NCI-H1436 treated with DMSO at 0.1 percent for 48 hours (cell line): Measurements from ENCODE around the gene PACS1.
"Not testable (repeated sequence)": the region's sequence is repeated elsewhere in the genome, so short reads cannot be mapped to it uniquely, and the experiment has no call there.

Experiments
- DNase-seq: peaks from one replicate; lab custom pipeline; 2025; lab: John Stamatoyannopoulos, UW

PACS1 gene

DNA sequence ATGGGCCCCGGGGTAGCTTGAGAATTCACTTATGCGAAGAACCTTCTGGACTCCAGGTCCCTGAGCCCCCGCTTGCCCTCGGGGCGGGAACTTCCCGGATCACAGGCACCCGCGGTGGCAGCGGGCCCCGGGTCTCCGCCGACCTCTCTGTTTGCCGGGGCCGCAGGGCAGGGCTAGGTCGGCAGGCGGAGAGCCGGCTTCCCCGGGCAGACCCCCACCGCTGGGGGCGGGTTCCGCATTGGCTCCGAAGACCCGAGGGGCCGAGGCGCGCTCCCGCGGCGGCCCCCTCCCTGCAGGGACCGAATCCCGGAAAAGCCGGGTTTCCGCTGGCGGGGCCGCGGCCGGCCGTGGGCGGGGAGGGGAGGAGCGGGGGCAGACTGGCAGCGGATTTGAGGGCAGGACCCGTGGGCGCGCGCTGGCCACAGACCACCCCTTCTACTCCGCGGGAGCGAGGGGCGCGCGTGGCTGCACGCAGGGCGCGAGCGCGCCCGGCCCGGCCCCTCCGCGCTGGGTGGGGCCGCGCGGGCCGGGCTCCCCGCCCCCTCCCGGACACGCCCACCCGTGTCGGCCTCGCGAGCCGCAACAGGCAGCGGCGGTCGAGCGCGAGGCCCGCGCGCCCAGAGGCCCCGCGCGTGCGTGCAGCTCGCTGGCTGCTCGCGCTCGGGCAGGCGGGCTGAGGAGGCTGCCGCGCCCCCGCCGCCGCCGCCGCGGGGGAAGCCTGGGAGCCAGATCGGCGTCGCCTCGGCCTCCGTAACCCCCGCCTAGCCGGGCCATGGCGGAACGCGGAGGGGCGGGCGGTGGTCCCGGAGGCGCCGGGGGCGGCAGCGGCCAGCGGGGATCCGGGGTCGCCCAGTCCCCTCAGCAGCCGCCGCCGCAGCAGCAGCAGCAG is at the start of gene PACS1:
Gene PACS1, plus strand, starts transcription at position 558 of the 889 bp plus-strand sequence. Its CDS starts 215 bp downstream, at position 773.
- no peak for DNase-seq

DNA sequence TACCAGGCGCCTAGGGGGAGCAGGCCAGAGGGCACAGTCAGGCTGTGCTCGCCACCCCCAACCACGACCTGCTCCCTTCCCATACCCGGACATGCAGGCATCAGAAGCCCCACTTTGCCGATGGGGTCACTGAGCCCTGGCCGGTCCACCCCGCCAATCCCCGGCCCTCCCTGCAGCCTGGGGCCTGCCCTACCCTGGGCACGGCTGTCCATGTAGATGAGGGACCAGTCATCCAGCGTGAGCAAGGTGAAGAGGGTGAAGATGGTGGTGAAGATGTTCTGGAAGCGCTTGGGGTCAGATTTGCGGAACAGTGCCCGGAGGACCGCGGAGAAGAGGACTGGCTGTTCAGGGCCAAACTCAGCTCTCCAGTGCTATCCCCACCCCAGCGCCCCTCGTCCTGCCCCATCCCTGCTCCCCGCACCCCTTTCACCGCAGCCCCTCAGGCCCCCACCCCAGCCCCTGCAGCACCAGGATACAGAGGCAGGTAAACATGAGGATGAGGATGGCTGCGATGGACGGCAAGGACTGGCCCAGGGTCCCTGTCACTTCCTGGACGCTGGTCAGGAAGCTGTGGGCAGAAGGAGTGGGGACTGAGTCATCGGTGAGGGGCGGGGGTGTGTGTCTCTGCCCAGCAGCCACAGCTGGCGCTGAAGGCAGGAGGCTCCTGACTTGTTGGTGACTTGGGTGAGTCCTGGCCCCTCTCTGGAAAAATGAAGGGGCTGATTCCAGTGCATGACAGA is 49.3 kb upstream of the PACS1 start:
- DNase-seq: no peak

DNA sequence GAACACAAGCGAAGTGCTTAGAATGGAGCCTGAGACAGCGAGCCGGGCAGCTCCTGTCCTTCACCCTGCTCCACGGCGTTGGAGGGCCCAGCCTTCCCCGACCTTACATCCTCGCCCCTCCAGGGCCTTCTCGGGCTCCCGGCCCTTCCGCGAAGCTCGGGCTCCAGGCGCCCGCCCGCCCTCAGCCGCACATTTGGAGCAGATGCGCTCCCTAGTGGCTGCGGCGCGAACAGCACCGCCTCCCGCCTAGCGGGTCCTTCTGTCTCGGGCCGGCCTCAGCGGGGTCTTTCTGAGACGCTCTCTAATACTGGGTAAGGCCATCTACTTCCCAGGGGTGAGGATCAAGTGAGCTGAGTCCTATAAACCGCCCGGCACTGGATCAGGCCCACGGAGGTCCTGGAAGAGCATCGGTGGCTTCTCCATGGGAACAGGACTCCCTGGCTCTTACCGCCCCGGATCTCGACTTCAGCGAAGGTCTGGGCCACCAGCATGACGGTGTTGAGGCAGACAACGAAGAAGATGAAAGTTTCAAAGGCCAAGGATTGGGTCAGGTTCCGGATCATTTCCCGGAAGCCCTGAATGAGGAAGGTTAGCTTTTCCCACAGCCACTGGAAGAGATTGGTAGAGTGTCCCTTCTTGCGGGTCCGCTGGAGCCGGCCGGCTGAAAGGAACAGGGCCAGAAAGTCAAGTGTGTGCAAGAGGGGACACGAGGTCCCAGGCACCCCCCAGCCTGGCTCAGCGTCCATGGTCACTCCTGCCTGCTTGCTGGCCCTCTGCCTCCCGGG is 47.5 kb upstream of the PACS1 start:
- DNase-seq: no peak

DNA sequence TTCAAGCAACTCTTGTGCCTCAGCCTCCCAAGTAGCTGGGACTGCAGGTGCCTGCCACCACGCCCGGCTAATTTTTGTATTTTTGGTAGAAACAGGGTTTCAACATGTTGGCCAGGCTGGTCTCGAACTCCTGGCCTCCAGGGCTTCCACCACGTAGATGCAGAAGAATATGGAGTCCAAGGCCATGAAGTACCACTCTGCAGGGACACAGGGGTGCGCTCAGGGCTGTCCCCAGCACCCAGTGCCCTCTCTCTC is 47.0 kb upstream of the PACS1 start:
- DNase-seq: not testable (repeated sequence)

DNA sequence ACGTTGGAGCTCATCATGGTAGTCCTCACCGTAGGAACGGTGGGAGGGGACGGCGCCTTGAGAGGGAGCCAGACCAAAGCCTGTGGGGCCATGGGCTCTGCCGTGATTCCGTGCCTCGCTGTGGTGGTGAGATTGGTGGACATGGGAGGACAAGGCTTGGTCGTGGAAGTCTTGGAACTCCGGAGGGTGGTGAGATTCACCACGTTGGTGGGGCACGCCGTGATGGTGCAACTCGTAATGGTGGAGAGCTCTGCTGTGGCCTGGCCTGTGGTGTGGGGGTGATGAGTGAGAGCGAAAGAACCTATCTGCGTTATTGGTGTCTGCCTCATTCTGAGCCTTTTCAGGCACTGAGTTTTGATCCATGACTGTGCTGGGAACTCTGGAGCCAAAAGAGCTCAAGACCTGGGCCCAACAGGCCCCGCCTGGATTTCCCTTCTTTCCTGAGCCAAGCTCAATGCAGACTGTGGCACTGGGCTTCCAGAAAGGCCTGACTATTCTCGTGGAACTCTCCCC is 44.0 kb upstream of the PACS1 start, which contains the start of gene CATSPER1:
Gene CATSPER1, minus strand, starts transcription at position 463 of the 513 bp plus-strand sequence. Its CDS starts 100 bp downstream, at position 363.
- DNase-seq: no peak

DNA sequence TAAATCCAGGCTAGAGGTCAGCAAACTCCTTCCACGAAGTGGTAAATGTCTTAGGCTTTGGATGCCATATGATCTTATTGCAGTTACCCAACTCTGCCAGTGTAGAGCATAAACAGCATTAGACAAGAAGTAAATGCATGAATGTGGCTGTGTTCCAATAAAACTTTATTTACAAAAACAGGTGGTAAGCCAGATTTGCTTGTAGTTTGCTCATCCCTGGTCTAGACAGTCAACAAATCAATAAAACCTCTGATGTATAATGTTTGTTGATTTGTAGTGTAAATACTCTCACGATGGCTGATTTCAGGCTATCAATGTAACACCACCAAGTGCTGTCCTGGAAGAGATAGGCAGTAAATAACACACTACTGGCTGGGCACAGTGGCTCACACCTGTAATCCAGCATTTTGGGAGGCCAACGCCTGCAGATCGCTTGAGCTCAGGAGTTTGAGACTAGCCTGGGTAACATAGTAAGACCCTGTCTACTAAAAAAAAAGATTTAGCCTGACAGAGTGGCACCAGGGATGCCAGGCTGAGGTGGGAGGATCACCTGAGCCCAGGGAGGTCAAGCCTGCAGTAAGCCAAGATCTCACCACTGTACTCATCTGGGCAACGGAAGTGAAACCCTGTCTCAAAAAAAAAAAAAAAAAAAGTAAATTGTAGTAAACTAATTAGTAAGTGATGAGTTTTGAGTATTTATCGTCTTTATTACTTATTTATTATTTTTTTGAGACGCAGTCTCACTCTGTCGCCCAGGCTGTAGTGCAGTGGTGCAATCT is 36.9 kb upstream of the PACS1 start:
- DNase-seq: no peak

DNA sequence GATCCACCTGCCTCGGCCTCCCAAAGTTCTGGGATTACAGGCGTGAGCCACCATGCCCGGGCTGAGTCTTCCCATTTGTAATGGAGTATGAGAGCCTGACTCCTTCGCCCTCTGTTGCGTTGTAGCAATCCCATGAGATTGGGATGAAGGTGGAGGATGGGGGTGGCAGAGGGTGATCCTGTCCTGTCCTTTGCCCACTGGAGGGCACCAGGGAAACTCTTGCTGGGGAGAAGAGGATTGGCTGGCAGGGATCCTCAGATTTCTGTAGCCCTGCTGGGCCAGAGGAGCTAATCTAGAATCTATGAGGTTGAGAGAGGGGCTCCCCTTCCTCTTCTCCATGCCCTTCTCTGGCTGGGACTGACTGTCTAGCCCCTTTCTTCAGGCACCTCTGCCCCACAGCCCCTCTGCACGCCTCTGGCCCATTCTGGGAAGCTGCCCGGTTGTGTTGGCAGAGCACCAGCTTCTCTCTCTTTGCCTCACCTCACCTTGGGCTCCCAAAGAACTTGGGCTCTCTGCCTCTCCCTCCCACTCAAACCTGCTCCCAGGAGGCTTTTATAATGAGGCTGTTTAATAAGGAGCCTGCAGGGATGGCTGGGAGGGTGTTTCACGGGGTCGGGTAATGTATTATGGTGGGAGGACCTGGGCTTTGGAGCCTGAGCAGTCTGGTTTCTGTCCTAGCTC is 34.3 kb upstream of the PACS1 start:
- no peak for DNase-seq

DNA sequence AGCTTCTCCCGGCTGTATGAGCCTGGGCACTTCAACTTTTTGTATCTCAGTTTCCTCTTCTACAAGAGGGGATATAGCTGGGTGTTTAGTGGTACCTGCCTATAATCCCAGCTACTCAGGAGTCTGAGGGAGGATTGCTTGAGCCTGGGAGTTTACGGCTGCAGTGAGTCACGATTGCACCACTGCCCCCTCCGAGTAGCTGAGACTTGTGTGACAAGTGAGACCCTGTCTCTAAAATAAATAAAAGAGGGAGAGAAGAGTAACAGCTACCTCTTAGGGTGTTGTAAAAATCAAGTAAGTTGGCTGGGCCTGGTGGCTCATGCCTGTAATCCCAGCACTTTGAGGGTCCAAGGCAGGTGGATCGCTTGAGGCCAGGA is 33.8 kb upstream of the PACS1 start:
- DNase-seq: no peak

DNA sequence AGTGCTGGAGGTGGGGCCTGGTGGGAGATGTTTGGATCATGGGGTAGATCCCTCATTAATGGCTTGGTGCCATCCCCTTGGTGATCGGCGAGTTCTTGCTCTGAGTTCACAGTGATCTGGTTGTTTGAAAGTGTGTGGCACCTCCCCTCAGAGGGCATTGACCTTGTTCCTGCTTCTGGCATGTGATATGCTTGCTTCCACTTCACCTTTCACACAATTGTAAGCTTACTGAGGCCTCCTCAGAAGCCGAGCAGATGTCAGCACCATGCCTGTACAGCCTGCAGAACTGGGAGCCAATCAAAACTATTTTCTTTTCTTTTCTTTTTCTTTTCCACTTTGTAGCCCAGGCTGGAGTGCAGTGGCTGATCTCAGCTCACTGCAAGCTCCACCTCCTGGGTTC is 32.7 kb upstream of the PACS1 start:
- DNase-seq: no peak

DNA sequence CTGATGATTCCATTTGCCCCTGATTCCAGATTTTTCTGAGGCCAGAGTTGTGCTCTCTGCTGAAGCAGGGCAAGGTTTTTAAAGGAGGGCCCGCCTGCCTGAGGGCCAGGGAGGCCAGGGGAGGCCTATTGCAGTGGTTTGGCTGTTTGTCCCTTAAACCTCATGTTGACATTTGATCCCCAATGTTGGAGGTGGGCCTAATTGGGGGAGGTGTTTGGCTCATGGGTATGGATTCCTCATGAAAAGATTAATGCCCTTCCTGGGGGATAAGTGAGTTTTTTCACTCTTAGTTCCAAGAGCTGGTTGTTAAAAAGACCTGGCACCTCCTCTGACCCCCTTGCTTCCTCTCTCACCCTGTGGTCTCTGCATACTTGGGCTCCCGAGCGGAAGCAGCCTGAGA is 30.3 kb upstream of the PACS1 start:
- no peak for DNase-seq

DNA sequence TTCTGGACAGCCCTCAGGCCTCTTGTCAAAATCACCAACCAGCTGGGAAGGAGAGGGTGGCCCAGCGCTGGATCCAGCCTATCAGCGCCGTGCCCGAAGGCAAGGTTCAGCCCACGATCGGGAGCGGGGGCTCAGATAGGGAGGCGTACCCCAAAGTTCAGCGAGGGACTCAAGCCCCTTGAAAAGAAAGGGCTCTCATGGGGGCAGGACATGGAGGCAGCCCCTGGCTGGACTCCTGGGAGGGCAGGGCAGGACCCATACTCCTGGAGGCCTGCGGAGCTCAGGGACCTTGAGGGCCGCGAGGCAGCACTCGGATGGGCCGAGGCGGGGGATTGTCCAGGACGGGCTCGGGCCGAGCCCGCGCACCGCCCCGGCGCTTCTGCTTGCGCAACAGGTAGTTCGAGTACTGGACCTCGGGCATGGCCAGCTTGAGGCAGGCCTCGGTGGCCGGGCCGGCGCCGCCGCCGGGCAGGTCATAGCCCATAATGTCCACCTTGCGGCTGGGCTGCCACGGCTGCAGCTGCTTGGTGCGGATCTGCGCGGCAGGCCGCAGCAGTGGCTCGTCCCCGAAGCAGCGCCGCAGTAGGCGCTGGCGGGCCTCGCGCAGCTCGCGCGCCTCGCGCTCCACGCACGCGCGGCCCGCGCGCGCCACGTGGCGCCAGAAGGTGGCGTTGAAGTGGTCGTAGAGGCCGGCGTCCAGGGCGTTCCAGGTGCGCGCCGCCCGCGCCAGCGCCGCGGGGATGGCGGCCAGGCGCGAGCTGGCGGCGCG is 27.7 kb upstream of the PACS1 start:
- DNase-seq: no peak

DNA sequence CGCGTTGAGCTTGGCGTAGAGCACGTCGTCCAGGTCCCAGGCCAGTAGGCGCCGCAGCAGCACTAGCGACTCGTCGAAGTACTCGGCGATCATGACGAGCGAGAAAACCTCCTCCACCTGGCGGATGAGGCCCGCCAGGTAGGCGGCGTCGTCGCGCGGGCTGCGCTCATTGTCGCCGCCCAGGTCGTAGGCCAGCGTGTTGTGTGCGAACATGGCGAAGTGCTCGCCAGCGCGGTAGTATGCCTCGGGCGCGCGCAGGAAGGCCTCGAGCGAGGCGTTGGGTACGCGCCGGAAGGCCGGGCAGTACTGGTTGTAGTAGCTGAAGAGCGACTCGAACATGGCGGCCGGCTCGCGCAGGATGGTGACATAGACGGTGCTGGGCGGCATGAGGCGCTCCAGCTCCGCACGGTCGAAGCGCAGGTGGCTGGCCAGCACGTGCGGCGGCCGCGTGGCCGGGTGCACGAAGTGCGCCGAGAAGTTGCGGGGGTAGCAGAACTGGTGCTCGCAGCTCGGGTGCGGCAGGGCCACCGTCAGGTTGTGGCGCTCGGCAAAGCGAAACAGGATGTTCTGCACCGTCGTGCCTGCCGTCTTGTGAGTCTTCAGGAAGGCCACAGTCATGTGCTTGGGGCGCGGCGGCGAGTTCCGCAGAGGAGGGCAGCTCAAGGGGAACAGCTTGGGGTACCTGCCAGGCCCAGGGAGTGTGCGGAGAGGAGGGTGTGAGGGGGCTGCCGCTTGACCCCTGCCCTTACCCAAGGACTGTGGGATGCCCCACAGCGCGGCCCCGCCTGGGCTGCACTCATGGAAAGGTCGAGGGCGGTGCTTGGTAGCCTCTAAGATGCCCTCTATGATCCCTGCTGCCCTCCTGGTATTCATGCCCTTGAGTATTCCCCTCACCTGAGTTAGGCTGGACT is 26.8 kb upstream of the PACS1 start:
- no peak for DNase-seq

DNA sequence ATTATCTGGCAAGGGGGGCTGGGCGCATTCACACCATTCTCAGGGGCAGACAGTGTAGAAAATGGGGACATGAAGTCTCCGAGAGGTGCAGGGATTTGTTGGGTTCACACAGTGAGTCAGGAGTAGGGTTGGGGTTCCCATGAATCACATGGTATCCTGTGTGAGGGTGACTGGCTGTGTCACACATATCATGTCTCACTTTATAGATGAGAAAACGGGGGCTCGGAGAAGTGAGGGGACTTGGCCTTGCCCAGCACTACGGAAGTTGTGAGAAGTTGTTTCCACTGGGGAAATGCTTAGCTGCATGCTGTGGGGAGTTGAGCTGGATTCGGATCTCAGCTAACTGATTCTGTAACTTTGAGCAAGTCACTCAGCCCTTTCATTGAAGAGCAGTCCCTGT is 25.3 kb upstream of the PACS1 start:
- no peak for DNase-seq

DNA sequence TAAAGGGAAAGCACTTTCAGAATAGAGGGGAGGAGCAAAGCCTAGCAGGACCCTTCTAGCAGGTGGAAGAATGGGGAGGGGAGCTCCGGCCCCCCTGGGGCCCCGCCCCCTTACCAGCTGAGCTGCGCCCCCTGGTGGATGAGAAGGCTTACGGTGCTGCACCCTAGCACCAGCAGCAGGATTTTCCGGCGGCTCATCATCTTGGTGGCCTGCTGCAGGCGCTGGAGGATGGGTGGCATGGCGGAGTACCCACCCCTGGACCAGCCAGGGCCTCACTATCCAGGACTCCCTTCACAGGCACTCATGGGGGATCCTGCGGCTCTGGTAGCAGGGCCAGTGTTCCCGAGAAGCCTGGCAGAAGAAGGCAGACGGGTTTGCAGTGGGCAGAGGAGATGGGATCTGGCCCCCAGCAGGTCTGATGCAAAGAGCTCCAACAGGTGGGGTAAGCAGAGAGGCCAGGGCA is 24.9 kb upstream of the PACS1 start:
- no peak for DNase-seq

DNA sequence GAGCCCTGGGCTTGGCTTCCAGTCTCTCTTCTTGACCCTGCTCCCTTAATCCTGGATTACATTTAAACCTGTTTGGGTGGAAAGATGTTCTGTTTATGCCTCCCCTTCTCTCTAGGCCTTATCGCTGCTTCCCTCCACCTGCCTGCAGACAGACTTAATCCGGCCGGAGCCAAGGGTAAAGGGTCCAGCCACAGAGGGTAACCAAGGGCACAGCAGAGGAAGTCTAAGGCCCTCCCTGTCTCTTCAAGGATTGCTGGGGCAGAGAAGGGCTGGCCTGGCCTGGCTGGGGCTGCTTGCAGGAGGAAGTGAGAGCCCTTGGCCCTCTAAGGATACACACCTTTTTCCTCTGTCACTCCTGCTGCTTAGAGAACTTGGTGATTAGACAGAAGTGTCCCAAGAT is 23.2 kb upstream of the PACS1 start:
- no peak for DNase-seq

DNA sequence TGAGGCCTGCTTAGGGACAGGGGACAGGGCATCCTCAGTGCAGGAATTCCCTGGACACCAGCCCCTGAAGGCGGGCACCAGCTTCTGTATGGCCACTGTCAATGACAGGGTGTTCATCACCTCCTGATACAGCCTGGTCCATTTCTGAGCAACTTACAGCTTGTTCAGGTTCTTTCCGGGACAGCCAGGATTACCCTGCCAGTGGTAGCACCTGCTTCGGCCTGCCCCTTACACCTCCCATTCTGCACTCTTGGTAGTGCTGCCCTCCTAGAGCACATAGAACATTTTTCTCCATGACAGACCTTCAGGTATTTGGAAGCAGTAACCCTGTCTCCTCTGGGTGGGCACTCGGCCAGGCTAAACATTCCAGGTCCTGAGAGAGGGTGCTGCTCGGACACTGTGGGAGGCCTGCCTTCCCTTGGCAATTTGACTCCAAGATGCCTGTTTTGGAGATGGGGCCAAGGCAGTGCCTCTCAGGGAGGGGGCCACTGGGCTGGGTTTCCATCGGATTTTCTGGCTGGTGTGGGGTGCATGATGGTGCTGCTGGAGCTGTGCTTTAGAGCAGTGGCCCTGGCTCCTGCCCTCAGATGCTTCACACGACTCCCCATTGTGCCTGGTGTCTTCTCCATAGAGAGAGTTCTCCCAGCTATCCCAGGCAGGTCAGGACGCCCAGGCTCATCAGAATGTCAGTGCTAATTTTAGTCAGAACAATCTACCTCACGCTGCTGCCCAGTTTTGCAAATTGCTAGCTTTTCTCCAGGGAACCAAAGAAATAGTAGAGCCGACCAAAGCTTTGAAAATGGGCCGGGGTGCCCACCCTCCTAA is 22.3 kb upstream of the PACS1 start:
- DNase-seq: no peak

DNA sequence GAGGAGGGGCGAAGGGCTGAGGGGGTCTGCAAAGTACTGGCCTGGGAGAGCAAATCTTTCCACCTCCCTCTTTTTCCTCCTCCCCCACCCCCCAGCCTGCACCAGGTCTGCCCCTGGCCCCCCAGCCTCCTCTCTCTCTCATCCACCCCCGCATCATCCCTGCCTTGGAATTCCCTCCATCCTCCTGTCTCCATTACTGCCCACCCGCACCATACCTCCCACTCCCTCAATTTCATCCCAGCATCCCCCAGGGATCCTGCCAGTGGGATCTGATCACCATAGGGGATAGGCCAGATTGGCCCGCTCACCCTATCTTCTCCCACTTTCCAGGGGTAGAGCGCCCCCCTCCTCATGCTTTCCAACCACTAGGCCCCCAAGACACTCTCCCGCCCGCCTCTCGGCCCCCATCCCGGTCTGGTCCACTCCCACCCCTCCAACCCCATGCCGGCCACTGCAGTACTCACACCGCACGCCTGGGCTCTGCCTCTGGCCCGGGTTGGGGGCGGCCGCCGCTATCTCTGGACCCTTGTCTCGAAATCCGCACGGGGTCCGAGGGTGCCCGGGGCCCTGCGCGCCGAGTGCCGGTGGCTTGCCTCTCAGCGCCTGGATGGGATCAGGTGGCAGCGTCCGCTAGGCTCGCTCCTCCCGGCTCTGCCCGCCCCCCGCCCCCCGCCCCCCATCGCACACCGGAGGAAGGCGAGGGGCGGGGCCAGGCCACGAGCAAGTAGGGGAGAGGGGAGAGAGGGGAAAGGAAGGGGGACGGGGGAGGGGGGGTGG is 21.3 kb upstream of the PACS1 start, which contains the start of gene GAL3ST3:
Gene GAL3ST3, minus strand, starts transcription at position 615 of the 777 bp plus-strand sequence. CDS start 3,746 bp downstream, outside the sequence.
- DNase-seq: no peak
